GM19043 (cell line): Measurements from ENCODE around the gene HSPA1B.
"Not testable (repeated sequence)": the region's sequence is repeated elsewhere in the genome, so short reads cannot be mapped to it uniquely, and the experiment has no call there.

Experiments used
- ATAC-seq: cut with Tn5 transposase; IDR thresholded peaks from one replicate; pipeline ENCODE4 v1.9.1; 2021; ENCODE audit warnings: low read depth; ENCODE audit not compliant: unreplicated experiment

The HSPA1B gene

GRCh38 chr6:31796993-31797385, 30.5 kb upstream of the HSPA1B start:
- no peak for ATAC-seq

- no peak for ATAC-seq
Measured at GRCh38 chr6:31797588-31797987, 29.9 kb upstream of the HSPA1B start.

GRCh38 chr6:31799781-31800180, 27.8 kb upstream of the HSPA1B start:
- no peak for ATAC-seq

- not testable (repeated sequence) for ATAC-seq
Measured at GRCh38 chr6:31801031-31801927, 26.3 kb upstream of the HSPA1B start.

GRCh38 chr6:31805939-31806469, 21.5 kb upstream of the HSPA1B start:
- ATAC-seq: no peak

- peak; percentile 81 for ATAC-seq
Measured at GRCh38 chr6:31806470-31807272, 20.9 kb upstream of the HSPA1B start, which contains the start of gene LSM2. Gene LSM2, minus strand, starts transcription at chr6:31806966. Its CDS starts 209 bp downstream, at chr6:31806757.

GRCh38 chr6:31808599-31808998, 18.9 kb upstream of the HSPA1B start:
- not testable (repeated sequence) for ATAC-seq

- no peak for ATAC-seq
Measured at GRCh38 chr6:31811645-31812044, 15.9 kb upstream of the HSPA1B start.

GRCh38 chr6:31813465-31813849, 14.1 kb upstream of the HSPA1B start:
- ATAC-seq: no peak

- no peak for ATAC-seq
Measured at GRCh38 chr6:31814677-31815024, 12.9 kb upstream of the HSPA1B start.

GRCh38 chr6:31815025-31815838, 12.3 kb upstream of the HSPA1B start, which contains the start of the genes HSPA1A and HSPA1L:
Gene HSPA1A, plus strand, starts transcription at chr6:31815543. Its CDS starts 214 bp downstream, at chr6:31815757.
Gene HSPA1L, minus strand, starts transcription at chr6:31815283. Its CDS starts 3,311 bp downstream, at chr6:31811972.
- ATAC-seq: no peak

GRCh38 chr6:31817133-31817928, 10.2 kb upstream of the HSPA1B start:
- not testable (repeated sequence) for ATAC-seq

- not testable (repeated sequence) for ATAC-seq
Measured at GRCh38 chr6:31817929-31818511, 9.5 kb upstream of the HSPA1B start.

GRCh38 chr6:31819871-31820299, 7.7 kb upstream of the HSPA1B start:
- ATAC-seq: no peak

- ATAC-seq: not testable (repeated sequence)
Measured at GRCh38 chr6:31820399-31820798, 7.1 kb upstream of the HSPA1B start.

GRCh38 chr6:31821301-31822035, 6.1 kb upstream of the HSPA1B start:
- ATAC-seq: no peak

GRCh38 chr6:31822036-31822821, 5.3 kb upstream of the HSPA1B start:
- ATAC-seq: no peak
